HEK293T (cell line): ENCODE results near the gene OAT.

ENCODE experiments used
- BHLHE40 ChIP-seq: fragments of 450-650 bp; IDR thresholded peaks from 2 replicates; pipeline ENCODE4 v1.6.1; 2016; ENCODE audit warnings: mild to moderate bottlenecking, moderate library complexity, borderline replicate concordance
- FOXA1 ChIP-seq: fragments of 450-650 bp; IDR thresholded peaks from 2 replicates; pipeline ENCODE4 v1.6.1; 2016; ENCODE audit warnings: mild to moderate bottlenecking
- L3MBTL2 ChIP-seq: fragments of 450-650 bp; conservative IDR thresholded peaks from 2 replicates; pipeline ENCODE4 v1.6.1; 2016; ENCODE audit warnings: mild to moderate bottlenecking
- LEF1 ChIP-seq: fragments of 450-650 bp; IDR thresholded peaks from 2 replicates; pipeline ENCODE4 v1.6.1; 2017; ENCODE audit warnings: mild to moderate bottlenecking, borderline replicate concordance
- NFRKB ChIP-seq: fragments of 450-650 bp; IDR thresholded peaks from 2 replicates; pipeline ENCODE4 v1.6.1; 2016; ENCODE audit warnings: mild to moderate bottlenecking, moderate library complexity
- SP1 ChIP-seq: fragments of 450-650 bp; IDR thresholded peaks from 2 replicates; pipeline ENCODE4 v1.6.1; 2017

DNA sequence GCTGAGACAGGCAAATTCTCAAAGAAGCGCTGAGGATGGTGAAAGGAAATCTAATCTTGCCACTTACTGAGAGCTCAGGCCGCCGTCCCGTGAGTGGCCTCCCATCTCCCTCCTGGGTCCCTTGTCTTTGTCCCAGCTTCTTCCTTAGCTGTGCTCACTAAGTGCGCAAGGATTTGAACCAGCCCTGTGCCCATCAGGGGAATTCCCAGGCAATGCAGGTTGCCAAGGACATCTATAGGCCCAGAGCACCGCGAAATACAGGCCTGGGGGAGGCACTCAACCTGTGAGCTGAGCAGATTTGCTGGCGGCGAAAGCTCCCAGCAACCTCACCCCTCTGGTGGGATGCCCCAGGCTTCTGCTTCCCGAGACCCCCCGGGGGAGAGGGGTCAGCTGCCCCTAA, 64.8 kb downstream of the OAT start:
- no peak for TF ChIP-seq LEF1
- TF ChIP-seq FOXA1: no peak
- no peak for TF ChIP-seq L3MBTL2
- TF ChIP-seq SP1: no peak
- no peak for TF ChIP-seq BHLHE40
- no peak for TF ChIP-seq NFRKB
